HG02943 (cell line): ENCODE measurements around the gene ZNF579.

ENCODE experiments used
- ATAC-seq: cut with Tn5 transposase; IDR thresholded peaks from one replicate; pipeline ENCODE4 v1.9.1; 2021; ENCODE audit warnings: mild to moderate bottlenecking, low read depth, moderate library complexity; ENCODE audit not compliant: unreplicated experiment

ZNF579 gene, protein sequence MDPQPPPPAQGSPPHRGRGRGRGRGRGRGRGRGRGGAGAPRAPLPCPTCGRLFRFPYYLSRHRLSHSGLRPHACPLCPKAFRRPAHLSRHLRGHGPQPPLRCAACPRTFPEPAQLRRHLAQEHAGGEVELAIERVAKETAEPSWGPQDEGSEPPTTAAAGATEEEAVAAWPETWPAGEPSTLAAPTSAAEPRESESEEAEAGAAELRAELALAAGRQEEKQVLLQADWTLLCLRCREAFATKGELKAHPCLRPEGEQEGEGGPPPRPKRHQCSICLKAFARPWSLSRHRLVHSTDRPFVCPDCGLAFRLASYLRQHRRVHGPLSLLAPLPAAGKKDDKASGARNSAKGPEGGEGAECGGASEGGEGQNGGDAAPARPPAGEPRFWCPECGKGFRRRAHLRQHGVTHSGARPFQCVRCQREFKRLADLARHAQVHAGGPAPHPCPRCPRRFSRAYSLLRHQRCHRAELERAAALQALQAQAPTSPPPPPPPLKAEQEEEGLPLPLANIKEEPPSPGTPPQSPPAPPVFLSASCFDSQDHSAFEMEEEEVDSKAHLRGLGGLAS

DNA sequence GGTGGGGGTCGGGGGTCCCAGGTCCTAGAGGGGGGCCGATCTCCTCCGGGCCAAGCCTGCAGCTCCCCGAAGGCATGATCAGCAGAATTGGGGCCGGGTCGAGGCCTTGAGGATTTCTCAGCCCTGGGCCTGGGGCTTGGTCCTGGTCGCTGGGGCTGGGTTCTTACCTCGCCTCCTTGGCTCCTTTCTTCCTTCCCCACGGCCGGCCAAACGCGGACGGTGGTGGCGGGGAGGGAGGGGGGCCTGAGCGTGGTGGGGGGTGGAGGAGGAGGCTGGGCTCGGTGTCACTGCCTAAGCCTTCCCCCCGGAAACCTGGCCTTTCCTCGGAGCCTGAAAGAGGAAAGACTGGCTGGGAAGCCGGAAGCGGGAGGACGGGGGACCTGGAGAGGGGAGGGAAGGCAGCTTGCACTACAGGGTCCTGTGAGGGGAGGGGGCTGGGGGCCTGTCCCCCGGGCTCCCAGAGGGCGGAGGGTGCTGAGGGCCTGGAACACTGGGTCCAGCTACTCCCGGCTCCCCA, at the start of gene ZNF579:
ZNF579 (minus strand) TSS at position 221 of the 517 bp plus-strand sequence. CDS start 1,209 bp downstream, outside the sequence.
- ATAC-seq: no peak

GRCh38 chr19:55626350-55626749, 45.7 kb upstream of the ZNF579 start:
- ATAC-seq: no peak

GRCh38 chr19:55625004-55625326, 44.3 kb upstream of the ZNF579 start:
- ATAC-seq: no peak

- ATAC-seq: no peak
These were observed 43.7 kb upstream of the ZNF579 start, which contains the start of gene ZNF784 for GRCh38 chr19:55624109-55625003. ZNF784 (minus strand) TSS chr19:55624566; CDS start chr19:55624561, 5 bp downstream.

DNA sequence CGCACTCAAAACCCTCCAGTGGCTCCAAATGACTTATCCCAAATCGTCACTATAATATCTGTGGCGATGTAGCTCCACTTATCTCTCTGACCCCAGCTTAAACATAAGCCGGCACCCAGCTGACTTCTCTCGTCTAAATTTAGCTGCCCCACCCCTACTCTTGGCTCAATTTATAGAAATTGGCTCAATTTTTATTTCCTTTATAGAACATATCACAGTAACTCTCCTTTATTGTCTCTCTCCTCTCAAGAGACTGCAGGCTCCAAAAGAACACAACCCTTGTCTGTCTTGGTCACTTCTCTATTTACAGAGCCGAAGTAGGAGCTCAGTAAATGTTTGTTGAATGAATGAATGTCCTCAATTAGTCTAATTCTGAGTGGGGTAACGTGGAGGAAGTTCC, 42.9 kb upstream of the ZNF579 start:
- ATAC-seq: no peak

DNA sequence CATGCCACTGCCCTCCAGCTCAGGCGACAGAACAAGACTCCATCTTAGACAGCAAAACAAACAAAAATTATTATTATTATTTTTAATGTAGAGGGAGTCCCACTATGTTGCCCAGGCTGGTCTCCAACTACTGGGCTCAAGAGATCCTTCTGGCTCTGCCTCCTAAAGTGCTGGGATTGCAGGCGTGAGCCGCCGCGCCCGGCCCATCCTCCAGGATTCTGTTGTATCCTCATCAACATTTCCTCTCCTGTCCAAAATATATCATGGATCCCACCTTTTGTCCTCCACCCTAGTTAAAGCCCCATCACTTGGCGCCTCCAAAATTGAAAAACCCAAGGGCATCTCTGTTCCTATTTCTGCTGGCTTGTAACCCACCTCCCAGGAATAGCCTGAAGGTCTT, 42.5 kb upstream of the ZNF579 start:
- ATAC-seq: no peak

DNA sequence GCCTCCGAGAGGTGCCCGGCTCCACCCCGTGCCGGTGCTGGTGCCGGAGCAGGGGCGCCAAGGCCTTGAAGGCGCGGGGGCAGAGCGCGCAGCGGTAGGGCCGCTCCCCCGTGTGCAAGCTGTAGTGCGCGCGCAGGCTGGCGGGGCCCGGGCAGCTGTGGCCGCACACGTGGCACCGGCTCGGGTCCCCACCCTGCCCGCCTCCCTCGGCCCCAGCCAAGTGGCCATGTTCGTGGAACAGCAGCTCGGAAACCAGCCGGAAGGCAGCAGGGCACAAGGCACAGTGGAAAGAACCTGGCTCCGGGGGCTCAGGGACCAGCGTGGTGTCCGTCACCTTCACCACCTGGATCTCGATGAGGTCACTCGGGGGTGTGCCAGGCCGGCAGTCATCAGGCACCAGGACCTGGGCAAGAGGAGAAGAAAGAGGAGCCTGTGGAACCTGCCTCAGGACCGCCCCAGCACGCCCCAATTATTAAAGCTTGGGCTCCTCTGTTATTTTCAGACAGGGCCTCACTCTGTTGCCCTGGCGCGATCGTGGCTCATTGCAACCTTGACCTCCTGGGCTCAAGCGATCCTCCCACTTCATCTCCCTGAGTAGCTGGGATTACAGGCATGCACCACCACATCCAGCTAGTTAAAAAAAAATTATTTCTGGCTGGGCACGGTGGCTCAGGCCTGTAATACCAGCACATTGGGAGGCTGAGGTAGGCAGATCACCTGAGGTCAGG, 41.8 kb upstream of the ZNF579 start:
- no peak for ATAC-seq

DNA sequence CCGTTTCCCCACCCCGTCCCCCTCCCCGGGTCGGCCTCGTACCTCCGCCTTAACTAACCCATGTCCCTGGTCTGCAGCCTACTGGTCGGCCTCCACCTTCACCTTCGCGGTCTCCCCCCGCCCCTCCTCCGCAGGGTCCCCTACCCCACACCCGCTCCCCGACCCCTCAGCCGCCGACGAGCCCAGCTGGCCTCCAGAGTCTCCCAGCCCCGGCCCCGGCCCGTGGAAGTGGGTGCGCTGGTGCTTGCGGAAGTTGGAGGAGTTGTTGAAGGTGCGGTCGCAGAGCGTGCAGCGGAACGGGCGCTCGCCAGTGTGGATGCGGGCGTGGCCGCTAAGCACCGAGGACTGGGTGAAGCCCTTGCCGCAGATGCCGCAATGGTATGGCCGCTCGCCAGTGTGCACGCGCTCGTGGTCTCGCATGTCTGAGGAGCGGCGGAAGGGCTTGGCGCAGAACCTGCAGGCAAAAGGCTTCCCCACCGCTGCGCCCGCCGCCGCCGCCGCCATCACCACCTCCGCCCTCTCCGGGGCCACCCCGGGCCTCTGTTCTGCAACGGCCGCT, 41.1 kb upstream of the ZNF579 start:
- no peak for ATAC-seq

- ATAC-seq: no peak
These were observed 40.6 kb upstream of the ZNF579 start for GRCh38 chr19:55621205-55621672.

GRCh38 chr19:55620410-55621204, 40.0 kb upstream of the ZNF579 start:
- no peak for ATAC-seq

- no peak for ATAC-seq
These were observed 38.6 kb upstream of the ZNF579 start for GRCh38 chr19:55619286-55619685.

DNA sequence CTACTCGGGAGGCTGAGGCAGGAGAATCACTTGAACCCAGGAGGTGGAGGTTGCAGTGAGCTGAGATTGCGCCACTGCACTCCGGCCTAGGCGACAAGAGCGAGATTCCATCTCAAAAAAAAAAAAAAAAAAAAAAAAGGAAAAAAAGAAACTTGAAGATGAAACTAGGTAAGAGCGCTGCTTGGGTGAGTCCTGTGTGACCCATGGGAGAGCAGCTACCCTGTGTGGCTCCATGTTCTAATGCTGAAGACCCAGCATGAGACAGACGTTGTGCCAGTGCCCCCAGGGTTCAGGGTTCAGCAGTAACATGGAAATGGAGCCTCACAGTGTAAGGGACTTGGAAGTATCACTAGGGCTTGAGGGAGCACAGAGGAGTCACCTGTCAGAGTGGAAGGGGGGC, 37.8 kb upstream of the ZNF579 start:
- no peak for ATAC-seq

DNA sequence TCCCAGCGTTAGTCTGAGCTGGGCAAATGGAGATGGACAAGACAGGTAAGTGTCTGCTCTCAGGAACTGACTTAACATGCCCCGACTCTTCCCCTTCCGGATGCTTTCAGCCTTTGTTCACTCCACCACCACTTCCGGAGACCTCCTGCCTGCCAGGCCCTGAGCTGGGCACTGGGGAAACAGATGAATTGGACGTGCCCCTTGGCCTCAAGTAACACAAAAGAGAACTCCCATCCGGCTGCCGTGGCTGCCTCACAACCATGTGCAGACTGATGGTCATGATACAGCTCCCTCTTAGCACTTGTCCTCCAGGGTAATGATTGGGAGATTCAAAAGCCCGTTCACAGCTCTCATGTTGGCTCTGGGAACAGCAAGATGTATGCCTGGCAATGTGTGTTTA, 36.8 kb upstream of the ZNF579 start:
- no peak for ATAC-seq

GRCh38 chr19:55616395-55616875, 35.8 kb upstream of the ZNF579 start:
- no peak for ATAC-seq

GRCh38 chr19:55615543-55616394, 35.1 kb upstream of the ZNF579 start:
- no peak for ATAC-seq

GRCh38 chr19:55614711-55615542, 34.3 kb upstream of the ZNF579 start:
- ATAC-seq: no peak
